OCI-LY7 (cell line): ENCODE data around the gene BMP5.

Experiments
- EZH2phosphoT487 ChIP-seq: fragments of 200-600 bp; sonication (generic); IDR thresholded peaks from 2 replicates; pipeline ENCODE4 v1.6.1; 2018; ENCODE audit warnings: low read depth, borderline replicate concordance, mild to moderate bottlenecking, mixed run types, antibody characterized with exemption, low read length, moderate library complexity, mixed read lengths
- TF ChIP-seq, protein P1 (sequence below): fragments of 200-600 bp; sonication (generic); conservative IDR thresholded peaks from 2 replicates; pipeline ENCODE4 v1.5.1; 2014; ENCODE audit warnings: mild to moderate bottlenecking, antibody characterized with exemption, low read length, moderate library complexity, mixed read lengths

- TF ChIP-seq, protein P1, sequence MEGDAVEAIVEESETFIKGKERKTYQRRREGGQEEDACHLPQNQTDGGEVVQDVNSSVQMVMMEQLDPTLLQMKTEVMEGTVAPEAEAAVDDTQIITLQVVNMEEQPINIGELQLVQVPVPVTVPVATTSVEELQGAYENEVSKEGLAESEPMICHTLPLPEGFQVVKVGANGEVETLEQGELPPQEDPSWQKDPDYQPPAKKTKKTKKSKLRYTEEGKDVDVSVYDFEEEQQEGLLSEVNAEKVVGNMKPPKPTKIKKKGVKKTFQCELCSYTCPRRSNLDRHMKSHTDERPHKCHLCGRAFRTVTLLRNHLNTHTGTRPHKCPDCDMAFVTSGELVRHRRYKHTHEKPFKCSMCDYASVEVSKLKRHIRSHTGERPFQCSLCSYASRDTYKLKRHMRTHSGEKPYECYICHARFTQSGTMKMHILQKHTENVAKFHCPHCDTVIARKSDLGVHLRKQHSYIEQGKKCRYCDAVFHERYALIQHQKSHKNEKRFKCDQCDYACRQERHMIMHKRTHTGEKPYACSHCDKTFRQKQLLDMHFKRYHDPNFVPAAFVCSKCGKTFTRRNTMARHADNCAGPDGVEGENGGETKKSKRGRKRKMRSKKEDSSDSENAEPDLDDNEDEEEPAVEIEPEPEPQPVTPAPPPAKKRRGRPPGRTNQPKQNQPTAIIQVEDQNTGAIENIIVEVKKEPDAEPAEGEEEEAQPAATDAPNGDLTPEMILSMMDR = no peak
- no peak for TF ChIP-seq EZH2phosphoT487
Observed at GRCh38 chr6:55802259-55802658, 73.1 kb downstream of the BMP5 start.
